ENCODE measurements around the gene PRR22.

GRCh38 chr19:5789351-5789761, 4.8 kb upstream of the PRR22 start:
- no peak for TF ChIP-seq CTCF (IDR thresholded peaks at IDR 0.05)
- TF ChIP-seq EP300 (IDR thresholded peaks at IDR 0.05) = no peak
- TF ChIP-seq POLR2AphosphoS5 (IDR thresholded peaks at IDR 0.05) = no peak

All from esophagus muscularis mucosa (tissue), 4 donors.